K562 (cell line): ENCODE data around the gene GOSR1.
"Not testable (repeated sequence)": the region's sequence is repeated elsewhere in the genome, so short reads cannot be mapped to it uniquely, and the experiment has no call there.

Experiments used
- CREB5 ChIP-seq: fragments of 250-450 bp; sonication (Bioruptor Pico); IDR thresholded peaks from 2 replicates; pipeline ENCODE4 v1.5.0; 2020; ENCODE audit warnings: mild to moderate bottlenecking
- CTCF ChIP-seq, 3 experiments: IDR thresholded peaks in 2 of 3; conservative IDR thresholded peaks in 1 of 3; 2 replicates each; pipeline ENCODE4 v1.5.1; 2011 to 2012; ENCODE audit warnings: low read length in 3 of 3, mild to moderate bottlenecking in 3 of 3, control low read depth in 2 of 3, improper control_type of control experiment in 1 of 3, inconsistent platforms in 1 of 3, low read depth in 1 of 3, mixed read lengths in 1 of 3, moderate library complexity in 1 of 3; ENCODE audit not compliant: insufficient read depth in 2 of 3
- ELF1 ChIP-seq: fragments of 200-800 bp; sonication (Bioruptor generic); IDR thresholded peaks from 2 replicates; pipeline ENCODE4 v1.6.1; 2016; ENCODE audit warnings: missing genetic modification characterization, missing compliant biosample characterization
- MYNN ChIP-seq, 2 experiments: sonication (generic); formaldehyde crosslinking in 1 of 2; IDR thresholded peaks; 2 replicates each; pipeline versions ENCODE4 v1.5.0 to v1.6.1; 2016 to 2020; ENCODE audit warnings: antibody characterized with exemption in 1 of 2, missing genetic modification reagents in 1 of 2
- PPARD ChIP-seq: fragments of 250-450 bp; sonication (Bioruptor Pico); IDR thresholded peaks from 2 replicates; pipeline ENCODE4 v1.8.0; 2022; ENCODE audit warnings: inconsistent platforms, mild to moderate bottlenecking, moderate library complexity
- PYGO2 ChIP-seq: fragments of 450-650 bp; IDR thresholded peaks from 2 replicates; pipeline ENCODE4 v1.6.1; 2016; ENCODE audit warnings: mild to moderate bottlenecking, missing genetic modification characterization, moderate library complexity, missing compliant biosample characterization
- SRSF9 ChIP-seq: fragments of 200-400 bp; formaldehyde crosslinking; IDR thresholded peaks from 2 replicates; pipeline ENCODE4 v1.6.1; 2017; ENCODE audit warnings: low read depth, low read length, borderline replicate concordance

- not testable (repeated sequence) for TF ChIP-seq SRSF9; CTCF (IDR thresholded peaks at IDR 0.05 in 2 of 3, conservative IDR thresholded peaks at IDR 0.05 in 1 of 3; ENCODE audit: insufficient read depth in 2 of 3, low read depth in 1 of 3, low read length in 3 of 3); MYNN (IDR thresholded peaks at IDR 0.05); MYNN (CRISPR knock-in tag; IDR thresholded peaks at IDR 0.05); CREB5 (CRISPR knock-in tag); PPARD; ELF1 (tag); PYGO2 (tag)
Observed at GRCh38 chr17:30575648-30576325, 98.6 kb downstream of the GOSR1 start.
